Brain pericyte (primary cell): ENCODE data around the gene NKPD1.

ENCODE experiments used
- DNase-seq: peaks from one replicate; pipeline ENCODE4 v3.0.0-alpha.2; 2012; ENCODE audit warnings: low read depth, low spot score

The NKPD1 gene

GRCh38 chr19:45118106-45118505 lies 42.7 kb downstream of the NKPD1 start:
- no peak for DNase-seq

- DNase-seq: no peak
These were observed 43.1 kb downstream of the NKPD1 start for GRCh38 chr19:45117671-45118070.

GRCh38 chr19:45117167-45117594 lies 43.6 kb downstream of the NKPD1 start:
- no peak for DNase-seq

DNA sequence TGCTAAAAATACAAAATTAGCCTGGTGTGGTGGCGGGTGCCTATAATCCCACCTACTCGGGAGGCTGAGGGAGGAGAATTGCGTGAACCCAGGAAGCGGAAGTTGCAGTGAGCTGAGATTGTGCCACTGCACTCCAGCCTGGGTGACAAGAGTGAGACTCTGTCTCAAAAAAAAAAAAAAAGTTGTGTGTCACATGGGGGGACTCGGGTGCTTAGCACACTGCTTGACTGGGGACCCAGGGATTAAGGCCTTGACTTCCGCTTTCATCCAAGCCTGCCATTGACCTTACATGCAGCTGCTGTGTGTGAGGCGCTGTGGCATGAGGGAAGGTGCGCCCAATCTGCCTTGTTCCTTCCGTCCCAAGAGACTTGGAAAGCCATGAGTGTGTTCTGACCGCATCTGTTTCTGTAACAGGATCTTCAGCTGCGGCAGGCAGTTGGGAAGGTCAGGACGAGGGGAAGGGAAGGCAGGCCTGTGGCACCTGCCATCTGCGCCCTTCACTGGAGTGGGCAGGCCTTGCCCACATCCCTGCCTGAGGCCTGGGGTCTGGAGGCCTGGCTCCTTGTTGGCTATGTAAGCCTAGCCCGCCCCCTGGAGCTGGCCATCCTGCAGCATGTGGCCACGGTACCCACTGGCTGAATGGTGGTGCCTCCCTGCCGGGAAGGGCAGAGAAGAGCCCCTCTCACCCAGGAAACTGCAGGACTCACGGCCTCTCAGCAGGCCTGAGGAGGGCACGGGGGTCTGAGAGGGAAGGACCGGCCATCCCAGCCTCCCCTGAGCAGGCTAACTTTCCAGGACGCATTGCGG lies 44.8 kb downstream of the NKPD1 start:
- DNase-seq: no peak

DNA sequence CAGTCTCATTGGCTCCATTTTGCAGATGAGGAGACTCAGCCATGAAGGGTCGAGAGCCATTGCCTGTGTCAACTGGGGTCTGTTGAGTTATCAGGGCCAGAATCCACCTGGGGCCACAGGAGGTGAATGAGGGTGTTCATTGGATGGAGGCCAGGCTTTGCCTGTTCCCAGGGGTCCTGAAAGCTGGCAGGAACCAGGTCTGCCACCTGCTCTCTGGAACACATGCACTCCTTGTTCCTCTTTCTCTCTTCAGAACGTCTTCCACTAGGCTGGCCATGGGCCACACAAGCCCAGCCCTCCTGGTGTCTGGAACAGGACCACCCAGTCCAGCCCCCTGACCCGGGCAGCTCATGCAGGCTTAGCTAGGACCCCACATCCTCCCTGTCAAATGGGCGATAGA lies 46.7 kb downstream of the NKPD1 start:
- DNase-seq: no peak

DNA sequence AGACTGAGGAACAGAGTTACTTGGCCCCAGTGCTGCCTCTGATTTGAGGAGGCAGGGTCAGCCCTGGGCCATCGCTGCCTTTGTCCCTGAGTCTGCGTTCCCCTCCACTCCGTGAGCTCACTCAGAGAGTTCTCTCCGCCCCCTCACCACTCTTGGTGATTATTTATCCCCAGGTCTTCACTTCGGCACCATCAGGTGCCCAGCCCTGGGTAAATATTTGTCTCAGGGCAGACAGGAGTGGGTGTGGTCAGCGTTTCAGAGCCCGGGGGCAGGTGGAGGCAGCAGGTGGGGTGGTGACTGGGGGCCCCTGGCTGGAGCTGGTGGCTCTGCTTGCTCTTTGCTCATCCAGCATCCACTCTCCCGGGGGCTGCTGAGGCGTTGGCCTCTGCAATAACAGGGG lies 47.2 kb downstream of the NKPD1 start:
- no peak for DNase-seq

- no peak for DNase-seq
These were observed 48.5 kb downstream of the NKPD1 start for GRCh38 chr19:45112111-45112827.
